SK-N-SH (cell line): ENCODE measurements around the gene HIVEP2. TPM values are rescaled to one million over a fixed set of nuclear protein-coding genes. Genes with fewer than 3 reads are reported as not detected.

Experiments used
- CTCF ChIA-PET: fragments of 300-600, 350-600 bp; formaldehyde crosslinking; extraction: SDS; loops from one replicate; lab custom pipeline; 2021; lab: Yijun Ruan, JAX
- POLR2A ChIA-PET: fragments of 350-600 bp; sonication (Branson Sonifier 250); formaldehyde crosslinking; extraction: SDS; loops from one replicate; lab custom pipeline; 2020; ENCODE audit warnings: antibody characterized with exemption, inconsistent platforms; lab: Yijun Ruan, JAX
- DNase-seq: peaks from one replicate; pipeline ENCODE4 v3.0.0; 2012
- H2AFZ ChIP-seq: fragments of 200-600 bp; sonication (generic); 2 replicates; pipeline ENCODE4 v1.8.1; 2016; ENCODE audit warnings: antibody characterized with exemption, mild to moderate bottlenecking, low read depth
- H3F3A ChIP-seq: fragments of 200-600 bp; sonication (generic); replicated peaks from 2 replicates; pipeline ENCODE3; 2016; ENCODE audit warnings: antibody characterized with exemption, mild to moderate bottlenecking; ENCODE audit not compliant: insufficient read depth
- H3K27ac ChIP-seq, 2 experiments: fragments of 200-500 bp in 1 of 2; fragments of 200-600 bp in 1 of 2; sonication (Bioruptor generic) in 1 of 2; sonication (generic), shearing (Covaris generic) in 1 of 2; 2 replicates each; pipeline versions ENCODE4 v1.5.1 to v1.6.1; 2014 to 2016; ENCODE audit warnings: low read depth in 2 of 2, inconsistent platforms in 1 of 2, low read length in 1 of 2, mild to moderate bottlenecking in 1 of 2, mixed read lengths in 1 of 2
- H3K27me3 ChIP-seq: fragments of 200-600 bp; sonication (generic), shearing (Covaris generic); 2 replicates; pipeline ENCODE4 v1.6.1; 2016; ENCODE audit warnings: mixed run types; ENCODE audit not compliant: insufficient read depth
- H3K36me3 ChIP-seq, 2 experiments: fragments of 200-500 bp in 1 of 2; fragments of 200-600 bp in 1 of 2; sonication (Bioruptor generic) in 1 of 2; sonication (generic) in 1 of 2; replicated peaks in 1 of 2; 2 replicates each; pipeline versions ENCODE3 to v1.5.1; 2014 to 2016; ENCODE audit warnings: low read length in 1 of 2, mild to moderate bottlenecking in 1 of 2; ENCODE audit not compliant: insufficient read depth in 2 of 2, control insufficient read depth in 1 of 2
- H3K4me1 ChIP-seq, 2 experiments: fragments of 200-500 bp in 1 of 2; fragments of 200-600 bp in 1 of 2; sonication (Bioruptor generic) in 1 of 2; sonication (generic), shearing (Covaris generic) in 1 of 2; 2 replicates each; pipeline versions ENCODE4 v1.5.1 to v1.6.1; 2014 to 2016; ENCODE audit warnings: low read depth in 1 of 2, low read length in 1 of 2, mixed run types in 1 of 2; ENCODE audit not compliant: insufficient read depth in 2 of 2, control insufficient read depth in 1 of 2
- H3K4me2 ChIP-seq: fragments of 200-600 bp; sonication (generic), shearing (Covaris generic); 2 replicates; pipeline ENCODE4 v1.6.1; 2017; ENCODE audit warnings: mixed run types
- H3K4me3 ChIP-seq, 2 experiments: fragments of 200-500 bp in 1 of 2; fragments of 200-600 bp in 1 of 2; sonication (Bioruptor generic) in 1 of 2; sonication (generic), shearing (Covaris generic) in 1 of 2; 2 replicates each; pipeline versions ENCODE4 v1.5.1 to v1.8.1; 2014 to 2016; ENCODE audit warnings: low read depth in 2 of 2, inconsistent platforms in 1 of 2, low read length in 1 of 2, mild to moderate bottlenecking in 1 of 2, mixed read lengths in 1 of 2, moderate library complexity in 1 of 2
- H3K79me2 ChIP-seq: fragments of 200-600 bp; sonication (generic); 2 replicates; pipeline ENCODE4 v1.8.1; 2017; ENCODE audit warnings: mild to moderate bottlenecking; ENCODE audit not compliant: insufficient read depth
- H3K9ac ChIP-seq: fragments of 200-600 bp; sonication (generic); 2 replicates; pipeline ENCODE4 v1.6.1; 2017; ENCODE audit warnings: mixed run types
- H3K9me2 ChIP-seq: fragments of 200-600 bp; sonication (generic); 2 replicates; pipeline ENCODE4 v1.6.1; 2017; ENCODE audit warnings: mixed run types
- H3K9me3 ChIP-seq: fragments of 200-600 bp; sonication (generic); 2 replicates; pipeline ENCODE4 v1.6.1; 2017; ENCODE audit warnings: mixed run types, mild to moderate bottlenecking, moderate library complexity
- H4K20me1 ChIP-seq: fragments of 200-600 bp; sonication (generic); 2 replicates; pipeline ENCODE4 v1.6.1; 2017; ENCODE audit warnings: mild to moderate bottlenecking, mixed run types; ENCODE audit not compliant: insufficient read depth
- CHD2 ChIP-seq: fragments of 150-350 bp; IDR thresholded peaks from 2 replicates; pipeline ENCODE4 v1.6.1; 2018; ENCODE audit warnings: low read length; ENCODE audit not compliant: partially characterized antibody
- ELF1 ChIP-seq: IDR thresholded peaks from 2 replicates; pipeline ENCODE4 v1.4.0; 2012
- FOXJ3 ChIP-seq: sonication (generic); formaldehyde crosslinking; IDR thresholded peaks from 2 replicates; pipeline ENCODE4 v1.5.1; 2020; ENCODE audit warnings: mild to moderate bottlenecking, missing genetic modification reagents
- JUND ChIP-seq: IDR thresholded peaks from 2 replicates; pipeline ENCODE4 v1.4.0; 2012
- MAX ChIP-seq: IDR thresholded peaks from 2 replicates; pipeline ENCODE4 v1.4.0; 2012; ENCODE audit warnings: low read depth
- MEF2A ChIP-seq: IDR thresholded peaks from 2 replicates; pipeline ENCODE4 v1.4.0; 2012; ENCODE audit warnings: low read depth, borderline replicate concordance
- NRF1 ChIP-seq: IDR thresholded peaks from 2 replicates; pipeline ENCODE4 v1.6.1; 2012; ENCODE audit warnings: low read depth, mild to moderate bottlenecking, low read length
- POLR2AphosphoS5 ChIP-seq: IDR thresholded peaks from 2 replicates; pipeline ENCODE4 v1.6.1; 2012; ENCODE audit warnings: low read depth, low read length
- REST ChIP-seq: IDR thresholded peaks from 2 replicates; pipeline ENCODE4 v1.6.1; 2012; ENCODE audit warnings: mild to moderate bottlenecking, low read depth, low read length, moderate library complexity
- RFX5 ChIP-seq: IDR thresholded peaks from 2 replicates; pipeline ENCODE4 v1.6.1; 2012; ENCODE audit warnings: mild to moderate bottlenecking, improper control_type of control experiment, low read length
- SIN3A ChIP-seq: IDR thresholded peaks from 2 replicates; pipeline ENCODE4 v1.6.1; 2012; ENCODE audit warnings: low read depth, mild to moderate bottlenecking, low read length, moderate library complexity, borderline replicate concordance
- SMC3 ChIP-seq: IDR thresholded peaks from 2 replicates; pipeline ENCODE4 v1.6.1; 2012; ENCODE audit warnings: low read depth, low read length, improper control_type of control experiment
- TAF1 ChIP-seq: IDR thresholded peaks from 2 replicates; pipeline ENCODE4 v1.6.1; 2012; ENCODE audit warnings: low read depth, mild to moderate bottlenecking, low read length, moderate library complexity, borderline replicate concordance
- TEAD4 ChIP-seq: IDR thresholded peaks from 2 replicates; pipeline ENCODE4 v1.4.0; 2012; ENCODE audit warnings: mild to moderate bottlenecking, borderline replicate concordance; ENCODE audit not compliant: insufficient read depth
- USF2 ChIP-seq: fragments of 150-350 bp; IDR thresholded peaks from 2 replicates; pipeline ENCODE4 v1.6.1; 2017; ENCODE audit warnings: antibody characterized with exemption, low read length, low read depth, borderline replicate concordance
- YY1 ChIP-seq: IDR thresholded peaks from 2 replicates; pipeline ENCODE4 v1.4.0; 2012; ENCODE audit warnings: low read depth, mild to moderate bottlenecking
- WGBS: methylation state at CpG from one replicate; pipeline ENCODE4 v1.1.6; 2017; ENCODE audit warnings: low lambda C conversion rate; 5-methylcytosine and 5-hydroxymethylcytosine counted together
- polyA plus RNA-seq, 3 experiments: library from polyadenylated mRNA; depleted of rRNA; stranded (reverse); fragments of >200 nt; gene quantifications; 2 replicates each; pipeline ENCODE4 v1.2.3, GENCODE V29; 2012
- TF ChIP-seq, protein P1 (sequence below): IDR thresholded peaks from 2 replicates; pipeline ENCODE4 v1.4.0; 2012; ENCODE audit warnings: low read depth, borderline replicate concordance
- TF ChIP-seq, protein P2 (sequence below): IDR thresholded peaks from 2 replicates; pipeline ENCODE4 v1.4.0; 2012; ENCODE audit warnings: low read depth, borderline replicate concordance

The HIVEP2 gene
- polyA plus RNA-seq, 1 of the 3 experiments (the other 2 are of a cell fraction), result 2.5 TPM

- TF ChIP-seq JUND (no peak), TEAD4 (no peak), SIN3A (no peak), NRF1 (no peak), MEF2A (no peak), SMC3 (no peak), RFX5 (no peak), CHD2 (no peak), FOXJ3 (CRISPR knock-in tag) (no peak), USF2 (no peak), MAX (no peak), POLR2AphosphoS5 (no peak), REST (no peak), TAF1 (no peak), ELF1 (no peak), YY1 (no peak)
- TF ChIP-seq, protein P1, sequence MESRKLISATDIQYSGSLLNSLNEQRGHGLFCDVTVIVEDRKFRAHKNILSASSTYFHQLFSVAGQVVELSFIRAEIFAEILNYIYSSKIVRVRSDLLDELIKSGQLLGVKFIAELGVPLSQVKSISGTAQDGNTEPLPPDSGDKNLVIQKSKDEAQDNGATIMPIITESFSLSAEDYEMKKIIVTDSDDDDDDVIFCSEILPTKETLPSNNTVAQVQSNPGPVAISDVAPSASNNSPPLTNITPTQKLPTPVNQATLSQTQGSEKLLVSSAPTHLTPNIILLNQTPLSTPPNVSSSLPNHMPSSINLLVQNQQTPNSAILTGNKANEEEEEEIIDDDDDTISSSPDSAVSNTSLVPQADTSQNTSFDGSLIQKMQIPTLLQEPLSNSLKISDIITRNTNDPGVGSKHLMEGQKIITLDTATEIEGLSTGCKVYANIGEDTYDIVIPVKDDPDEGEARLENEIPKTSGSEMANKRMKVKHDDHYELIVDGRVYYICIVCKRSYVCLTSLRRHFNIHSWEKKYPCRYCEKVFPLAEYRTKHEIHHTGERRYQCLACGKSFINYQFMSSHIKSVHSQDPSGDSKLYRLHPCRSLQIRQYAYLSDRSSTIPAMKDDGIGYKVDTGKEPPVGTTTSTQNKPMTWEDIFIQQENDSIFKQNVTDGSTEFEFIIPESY, result no peak
- TF ChIP-seq, protein P2, sequence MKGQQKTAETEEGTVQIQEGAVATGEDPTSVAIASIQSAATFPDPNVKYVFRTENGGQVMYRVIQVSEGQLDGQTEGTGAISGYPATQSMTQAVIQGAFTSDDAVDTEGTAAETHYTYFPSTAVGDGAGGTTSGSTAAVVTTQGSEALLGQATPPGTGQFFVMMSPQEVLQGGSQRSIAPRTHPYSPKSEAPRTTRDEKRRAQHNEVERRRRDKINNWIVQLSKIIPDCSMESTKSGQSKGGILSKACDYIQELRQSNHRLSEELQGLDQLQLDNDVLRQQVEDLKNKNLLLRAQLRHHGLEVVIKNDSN, result no peak
- POLR2A ChIA-PET, result no interaction called here
Observed at GRCh38 chr6:142787422-142787821, 157.6 kb downstream of the HIVEP2 start.

More at GRCh38 chr6:142787422-142787821, 157.6 kb downstream of the HIVEP2 start:
- Histone ChIP-seq H3K27ac (no peak overlapping the region), H3K36me3 (no peaks in the 10 kb centered on the region), H3K4me1 (no peaks in the 10 kb centered on the region; a peak in 2 of 4 replicates), H3F3A (peaks cover 26% of the 10 kb centered on the region), H4K20me1 (no peaks in the 10 kb centered on the region), H2AFZ (no peak overlapping the region), H3K9me2 (no peaks in the 10 kb centered on the region), H3K79me2 (peaks cover 8% of the 10 kb centered on the region; the same call in 1 of the 2 replicates), H3K27me3 (no peaks in the 10 kb centered on the region), H3K9ac (no peak overlapping the region), H3K9me3 (no peaks in the 10 kb centered on the region), H3K4me2 (no peak overlapping the region), H3K4me3 (no peak overlapping the region)
- CTCF ChIA-PET, result interaction anchor here (0.6 kb wide), 2 partner anchors 43 to 85 kb away, joined by 3 read pairs; no protein-coding TSS in a partner anchor
- WGBS, result 88% methylated on average over 2 of the region's 2 CpGs
- no peak for DNase-seq
